Fibroblast of skin of left quadriceps (primary cell): ENCODE results near the gene IL1RAPL1.

Source experiments
- DNase-seq, 2 experiments: peaks; one replicate each; pipeline ENCODE4 v3.0.0-alpha.2; 2013; ENCODE audit warnings: low read depth in 2 of 2

Gene IL1RAPL1

GRCh38 chrX:29528281-29528680, 941.0 kb downstream of the IL1RAPL1 start:
- no peak for DNase-seq

- DNase-seq, result peak; percentile 51 to 53
Measured at GRCh38 chrX:29530501-29530900, 943.3 kb downstream of the IL1RAPL1 start.

GRCh38 chrX:29531336-29531735, 944.1 kb downstream of the IL1RAPL1 start:
- no peak for DNase-seq

GRCh38 chrX:29535212-29536162, 948.2 kb downstream of the IL1RAPL1 start:
- no peak for DNase-seq

GRCh38 chrX:29541038-29541437, 953.8 kb downstream of the IL1RAPL1 start:
- no peak for DNase-seq

GRCh38 chrX:29542152-29542551, 954.9 kb downstream of the IL1RAPL1 start:
- no peak for DNase-seq

GRCh38 chrX:29545878-29546277, 958.6 kb downstream of the IL1RAPL1 start:
- DNase-seq, result no peak

GRCh38 chrX:29547877-29548276, 960.6 kb downstream of the IL1RAPL1 start:
- no peak for DNase-seq

GRCh38 chrX:29553542-29553941, 966.3 kb downstream of the IL1RAPL1 start:
- no peak for DNase-seq

- no peak for DNase-seq
Measured at GRCh38 chrX:29555465-29556091, 968.3 kb downstream of the IL1RAPL1 start.

GRCh38 chrX:29560065-29560464, 972.8 kb downstream of the IL1RAPL1 start:
- DNase-seq, result no peak

- DNase-seq, result no peak
Measured at GRCh38 chrX:29561417-29561816, 974.2 kb downstream of the IL1RAPL1 start.

GRCh38 chrX:29580560-29580959, 993.3 kb downstream of the IL1RAPL1 start:
- no peak for DNase-seq

- no peak for DNase-seq
Measured at GRCh38 chrX:29581223-29581622, 994.0 kb downstream of the IL1RAPL1 start.

GRCh38 chrX:29587107-29587506, 999.9 kb downstream of the IL1RAPL1 start:
- no peak for DNase-seq

GRCh38 chrX:29590921-29591320, 1003.7 kb downstream of the IL1RAPL1 start:
- DNase-seq, result no peak

GRCh38 chrX:29604381-29604780, 1017.1 kb downstream of the IL1RAPL1 start:
- DNase-seq, result no peak

GRCh38 chrX:29617276-29617675, 1030.0 kb downstream of the IL1RAPL1 start:
- DNase-seq, result peak; percentile 4 to 14

- no peak for DNase-seq
Measured at GRCh38 chrX:29617725-29618124, 1030.5 kb downstream of the IL1RAPL1 start.

- no peak for DNase-seq
Measured at GRCh38 chrX:29627833-29628232, 1040.6 kb downstream of the IL1RAPL1 start.

- DNase-seq, result no peak
Measured at GRCh38 chrX:29634516-29634915, 1047.3 kb downstream of the IL1RAPL1 start.

GRCh38 chrX:29636331-29636730, 1049.1 kb downstream of the IL1RAPL1 start:
- no peak for DNase-seq

GRCh38 chrX:29640106-29640505, 1052.9 kb downstream of the IL1RAPL1 start:
- DNase-seq, result no peak
